ENCODE results near the gene CES3. TPM values are rescaled to one million over a fixed set of nuclear protein-coding genes. Genes with fewer than 3 reads are reported as not detected.
A peak's percentile ranks its signal among the peaks of the same experiment; 100 is the strongest.

The CES3 gene
- polyA plus RNA-seq, 1 experiment = 0.12 TPM

- DNase-seq (ENCODE audit: low read depth, low spot score) = no peak
- ChIA-PET POLR2A (interaction anchor here (0.6 kb wide), 1 partner anchor 203 kb away, joined by 6 read pairs; no protein-coding TSS in a partner anchor), CTCF (interaction anchor here (0.5 to 2.4 kb wide), 21 partner anchors 9 to 237 kb away, joined by 3 to 17 read pairs (median 4); no protein-coding TSS in a partner anchor)
- Histone ChIP-seq H3K27me3 (ENCODE audit: control insufficient read depth, insufficient read depth, low read length) (peaks cover 26% of the 10 kb centered on the region), H3K9me3 (ENCODE audit: control insufficient read depth, insufficient read depth, low read length) (no peaks in the 10 kb centered on the region), H3K4me3 (ENCODE audit: low read depth, low read length) (no peak overlapping the region), H3K27ac (ENCODE audit: low read depth, low read length) (no peak overlapping the region)
- TF ChIP-seq CTCF (IDR thresholded peaks at IDR 0.05; ENCODE audit: low read depth, low read length) = no peak
Observed at GRCh38 chr16:66960270-66960669, 796 bp upstream of the CES3 start.

DNA sequence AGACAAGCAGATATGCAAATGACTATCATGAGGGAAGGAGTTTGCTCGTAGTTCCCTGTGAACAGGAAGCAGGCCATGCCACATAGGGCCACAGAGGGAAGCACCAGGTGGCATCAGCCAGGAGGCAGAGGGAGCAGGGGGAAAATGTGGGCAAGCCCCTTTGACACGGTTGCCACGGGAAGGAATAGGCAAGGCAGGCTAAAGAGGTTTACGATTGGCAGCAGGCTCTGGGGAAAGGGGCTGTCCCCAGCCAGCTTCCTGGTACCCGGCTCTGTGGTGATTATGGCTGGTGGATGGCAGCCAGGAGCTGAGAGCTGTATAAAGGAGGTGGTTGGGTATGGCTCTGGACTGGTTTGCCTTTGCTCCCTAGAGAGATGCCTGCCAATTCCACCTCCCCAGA is 848 bp downstream of the CES3 start:
- Histone ChIP-seq H3K9me3 (ENCODE audit: control insufficient read depth, insufficient read depth, low read length) (no peaks in the 10 kb centered on the region), H3K4me3 (ENCODE audit: low read depth, low read length) (no peak overlapping the region), H3K27ac (ENCODE audit: low read depth, low read length) (no peak overlapping the region), H3K27me3 (ENCODE audit: control insufficient read depth, insufficient read depth, low read length) (peaks cover 35% of the 10 kb centered on the region)
- no peak for DNase-seq (ENCODE audit: low read depth, low spot score)
- no peak for TF ChIP-seq CTCF (IDR thresholded peaks at IDR 0.05; ENCODE audit: low read depth, low read length)
- ChIA-PET POLR2A (no interaction called here), CTCF (interaction anchor here (0.6 to 2.4 kb wide), 7 partner anchors 7 to 351 kb away, joined by 3 to 17 read pairs (median 5); no protein-coding TSS in a partner anchor)

GRCh38 chr16:66964049-66964448 is 3.0 kb downstream of the CES3 start:
- CTCF ChIA-PET = interaction anchor here (0.5 to 1.8 kb wide), 3 partner anchors 10 to 69 kb away, joined by 3 to 8 read pairs (median 3); no protein-coding TSS in a partner anchor
- TF ChIP-seq CTCF (IDR thresholded peaks at IDR 0.05; ENCODE audit: low read depth, low read length) = no peak
- H3K27me3 ChIP-seq (ENCODE audit: control insufficient read depth, insufficient read depth, low read length) = peaks cover 27% of the 10 kb centered on the region
- POLR2A ChIA-PET = no interaction called here
- no peak for DNase-seq (ENCODE audit: low read depth, low spot score)
- H3K27ac ChIP-seq (ENCODE audit: low read depth, low read length) = no peak overlapping the region
- no peak overlapping the region for H3K4me3 ChIP-seq (ENCODE audit: low read depth, low read length)
- H3K9me3 ChIP-seq (ENCODE audit: control insufficient read depth, insufficient read depth, low read length) = no peaks in the 10 kb centered on the region

DNA sequence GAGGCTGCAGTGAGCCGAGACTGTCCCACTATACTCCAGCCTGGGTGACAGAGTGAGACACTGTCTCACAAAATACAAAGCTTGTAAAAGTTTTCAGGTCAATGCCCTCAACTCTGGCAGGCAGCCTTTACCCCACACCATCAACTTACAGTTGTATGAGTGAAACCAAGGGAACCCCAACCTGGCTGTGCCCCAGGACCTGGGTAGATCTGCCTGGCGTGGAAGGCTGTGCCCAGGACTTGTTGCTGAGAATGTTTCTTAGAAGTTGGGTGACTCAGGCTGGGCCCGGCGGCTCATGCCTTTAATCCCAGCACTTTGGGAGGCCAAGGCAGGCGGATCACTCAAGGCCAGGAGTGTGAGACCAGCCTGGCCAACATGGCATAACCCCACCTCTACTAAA is 7.8 kb downstream of the CES3 start:
- Histone ChIP-seq H3K27me3 (ENCODE audit: control insufficient read depth, insufficient read depth, low read length) (peaks cover 26% of the 10 kb centered on the region), H3K27ac (ENCODE audit: low read depth, low read length) (no peak overlapping the region), H3K9me3 (ENCODE audit: control insufficient read depth, insufficient read depth, low read length) (no peaks in the 10 kb centered on the region), H3K4me3 (ENCODE audit: low read depth, low read length) (no peak overlapping the region)
- POLR2A ChIA-PET = no interaction called here
- CTCF ChIA-PET = interaction anchor here (1.1 kb wide), 1 partner anchor 16 kb away, joined by 4 read pairs; no protein-coding TSS in a partner anchor
- no peak for TF ChIP-seq CTCF (IDR thresholded peaks at IDR 0.05; ENCODE audit: low read depth, low read length)
- no peak for DNase-seq (ENCODE audit: low read depth, low spot score)

GRCh38 chr16:66970775-66971720 is 10.0 kb downstream of the CES3 start:
- H3K4me3 ChIP-seq (ENCODE audit: low read depth, low read length) = no peak overlapping the region
- ChIA-PET CTCF (interaction anchor here (0.5 to 1.7 kb wide), 4 partner anchors 163 to 663 kb away, joined by 4 to 5 read pairs (median 4); no protein-coding TSS in a partner anchor), POLR2A (no interaction called here)
- no peak for TF ChIP-seq CTCF (IDR thresholded peaks at IDR 0.05; ENCODE audit: low read depth, low read length)
- peaks cover 11% of the 10 kb centered on the region for H3K27me3 ChIP-seq (ENCODE audit: control insufficient read depth, insufficient read depth, low read length)
- peak; percentile 11 for DNase-seq (ENCODE audit: low read depth, low spot score)
- H3K9me3 ChIP-seq (ENCODE audit: control insufficient read depth, insufficient read depth, low read length) = no peaks in the 10 kb centered on the region
- H3K27ac ChIP-seq (ENCODE audit: low read depth, low read length) = no peak overlapping the region
